ENCODE measurements around the gene ZNF606. TPM values are rescaled to one million over a fixed set of nuclear protein-coding genes. Genes with fewer than 3 reads are reported as not detected.
A peak's percentile ranks its signal among the peaks of the same experiment; 100 is the strongest.

The ZNF606 gene
- total and polyA plus RNA-seq, 2 donors (not counting 3 experiments of a cell fraction or from before 2014, with no cell fraction given), result 4.6 to 10.8 TPM

DNA sequence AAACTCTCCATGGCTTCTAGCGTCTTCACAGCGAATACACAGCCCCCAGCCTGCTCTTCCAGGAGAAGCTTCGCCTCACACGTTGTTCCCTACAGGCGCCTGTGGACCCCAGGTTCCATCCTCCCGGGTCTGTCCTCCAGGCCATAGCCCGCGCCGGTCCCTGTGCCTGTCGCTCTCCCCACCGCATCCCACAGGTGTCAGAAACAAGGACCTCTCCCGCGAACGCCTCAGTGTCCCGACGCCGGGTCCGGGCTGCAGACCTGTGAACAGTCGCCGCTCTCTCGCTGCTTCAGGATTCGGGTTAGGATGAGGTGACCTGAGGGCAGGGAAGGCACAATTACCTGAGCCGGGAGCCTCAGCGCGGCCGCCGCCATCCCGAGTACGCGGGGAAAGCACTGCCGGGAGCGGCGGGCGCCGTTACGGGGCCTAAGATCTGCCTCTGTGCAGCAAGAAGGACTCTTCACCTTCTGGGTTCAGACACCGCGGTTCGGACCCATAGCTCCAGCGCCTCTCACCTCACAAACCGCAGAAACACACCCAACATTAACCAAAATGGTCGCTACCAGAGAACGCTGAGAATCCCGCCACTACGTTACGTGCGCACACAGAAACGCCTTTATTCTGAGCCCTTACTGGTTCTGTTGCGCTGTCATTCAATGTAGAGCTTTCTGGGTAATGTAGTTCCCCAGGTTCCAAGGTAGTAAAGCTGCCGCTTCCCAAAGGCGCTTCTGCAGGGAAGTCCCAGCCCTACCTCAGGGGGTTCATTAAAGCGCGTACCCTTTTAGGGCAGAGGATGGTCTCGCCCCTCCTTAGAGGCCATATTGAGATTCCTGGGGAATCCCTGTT lies 67.6 kb downstream of the ZNF606 start, which contains the start of gene ZNF418:
TSS of gene ZNF418 (minus strand) at position 583 of the 846 bp plus-strand sequence. CDS start 1,580 bp downstream, outside the sequence.
- TSS peak; percentile 53 for BruUV-seq (replicated peaks)
- ChIA-PET POLR2A (no interaction called here), CTCF (interaction anchor here (1.4 to 1.9 kb wide), 2 partner anchors 18 to 67 kb away, joined by 3 to 6 read pairs; partner anchors contain the start of genes ZNF417 and ZNF606)

More for the DNA sequence above, 67.6 kb downstream of the ZNF606 start, which contains the start of gene ZNF418:
- peak; percentile 76 for DNase-seq (ENCODE audit: low read depth, low spot score)
- H3K9me1 ChIP-seq (replicated peaks; ENCODE audit: control insufficient read depth, extremely low read depth, insufficient read depth, low read length), result no peaks in the 10 kb centered on the region
- H3K27ac ChIP-seq (ENCODE audit: insufficient read depth, low read depth, low read length), result no peak within 1 kb of the TSS
- peak; percentile 95 for FAIRE-seq
- peaks cover 5% of the 10 kb centered on the region for H3K4me1 ChIP-seq (ENCODE audit: control insufficient read depth, extremely low read depth, insufficient read depth, low read length)
- H2AFZ ChIP-seq (ENCODE audit: low read depth, low read length), result peak within 1 kb of the TSS; percentile 71
- peak within 1 kb of the TSS in 2 of 3 experiments; percentile 48 to 67 for H3K4me3 ChIP-seq (replicated peaks in 1 of 3; ENCODE audit: insufficient read depth in 1 of 3, low read depth in 1 of 3, low read length in 3 of 3)
- TF ChIP-seq POLR2A (IDR thresholded peaks at IDR 0.05; ENCODE audit: low read depth, low read length) (no peak), EZH2 (IDR thresholded peaks at IDR 0.05; ENCODE audit: borderline replicate concordance, low read depth, low read length, severe bottlenecking) (no peak), JUN (IDR thresholded peaks at IDR 0.05; ENCODE audit: borderline replicate concordance, insufficient read depth, insufficient read length, low read depth) (no peak), MYC (IDR thresholded peaks at IDR 0.05; ENCODE audit: low read depth, low read length) (no peak), FOS (IDR thresholded peaks at IDR 0.05; ENCODE audit: borderline replicate concordance, insufficient read depth, low read length) (no peak), POLR2AphosphoS5 (IDR thresholded peaks at IDR 0.05; ENCODE audit: insufficient read depth, low read depth, low read length) (no peak), GATA2 (IDR thresholded peaks at IDR 0.05; ENCODE audit: insufficient read depth, insufficient read length, low read depth, low read length) (no peak)
- TF ChIP-seq, protein P1, sequence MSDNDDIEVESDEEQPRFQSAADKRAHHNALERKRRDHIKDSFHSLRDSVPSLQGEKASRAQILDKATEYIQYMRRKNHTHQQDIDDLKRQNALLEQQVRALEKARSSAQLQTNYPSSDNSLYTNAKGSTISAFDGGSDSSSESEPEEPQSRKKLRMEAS (IDR thresholded peaks at IDR 0.05; ENCODE audit: insufficient read depth, insufficient read length), result no peak
- TF ChIP-seq, protein P2, sequence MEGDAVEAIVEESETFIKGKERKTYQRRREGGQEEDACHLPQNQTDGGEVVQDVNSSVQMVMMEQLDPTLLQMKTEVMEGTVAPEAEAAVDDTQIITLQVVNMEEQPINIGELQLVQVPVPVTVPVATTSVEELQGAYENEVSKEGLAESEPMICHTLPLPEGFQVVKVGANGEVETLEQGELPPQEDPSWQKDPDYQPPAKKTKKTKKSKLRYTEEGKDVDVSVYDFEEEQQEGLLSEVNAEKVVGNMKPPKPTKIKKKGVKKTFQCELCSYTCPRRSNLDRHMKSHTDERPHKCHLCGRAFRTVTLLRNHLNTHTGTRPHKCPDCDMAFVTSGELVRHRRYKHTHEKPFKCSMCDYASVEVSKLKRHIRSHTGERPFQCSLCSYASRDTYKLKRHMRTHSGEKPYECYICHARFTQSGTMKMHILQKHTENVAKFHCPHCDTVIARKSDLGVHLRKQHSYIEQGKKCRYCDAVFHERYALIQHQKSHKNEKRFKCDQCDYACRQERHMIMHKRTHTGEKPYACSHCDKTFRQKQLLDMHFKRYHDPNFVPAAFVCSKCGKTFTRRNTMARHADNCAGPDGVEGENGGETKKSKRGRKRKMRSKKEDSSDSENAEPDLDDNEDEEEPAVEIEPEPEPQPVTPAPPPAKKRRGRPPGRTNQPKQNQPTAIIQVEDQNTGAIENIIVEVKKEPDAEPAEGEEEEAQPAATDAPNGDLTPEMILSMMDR (IDR thresholded peaks at IDR 0.05; ENCODE audit: extremely low read depth in 1 of 2, insufficient read depth in 1 of 2, low read depth in 1 of 2, low read length in 2 of 2), result no peak
- H3K4me2 ChIP-seq (ENCODE audit: insufficient read depth, low read length), result peak within 1 kb of the TSS; percentile 51
- peaks cover under 1% of the 10 kb centered on the region for H3K9me3 ChIP-seq (replicated peaks; ENCODE audit: control insufficient read depth, insufficient read depth, low read length)
- H3K9ac ChIP-seq (replicated peaks; ENCODE audit: extremely low read depth, insufficient read depth, low read length), result no peak within 1 kb of the TSS
- no peaks in the 10 kb centered on the region for H3K79me2 ChIP-seq (ENCODE audit: control insufficient read depth, insufficient read depth, low read length)
- no peaks in the 10 kb centered on the region for H4K20me1 ChIP-seq (replicated peaks; ENCODE audit: control insufficient read depth, extremely low read depth, insufficient read depth, low read length)
- no peaks in the 10 kb centered on the region for H3K36me3 ChIP-seq (ENCODE audit: control insufficient read depth in 2 of 2, extremely low read depth in 1 of 2, insufficient read depth in 2 of 2, low read length in 2 of 2)
- H3K27me3 ChIP-seq (ENCODE audit: control insufficient read depth in 2 of 2, insufficient read depth in 2 of 2, low read length in 2 of 2), result no peaks in the 10 kb centered on the region
- intact Hi-C loops (cut with micrococcal nuclease), result no loop called here
- dilution Hi-C loops (cut with MboI; ENCODE audit: extremely low pct_ligation_motif_present, low sequenced_read_pairs), result no loop called here
